OCI-LY7 (cell line): ENCODE results near the gene RCOR3. TPM values are rescaled to one million over a fixed set of nuclear protein-coding genes. Genes with fewer than 3 reads are reported as not detected.
"Not testable (repeated sequence)": the region's sequence is repeated elsewhere in the genome, so short reads cannot be mapped to it uniquely, and the experiment has no call there.

ENCODE experiments used
- BruUV-seq: library from RNA; stranded (reverse); fragments of 400-500 nt; replicated peaks from 2 replicates; lab custom pipeline; 2021; lab: Mats Ljungman, UMichigan
- CTCF ChIA-PET: fragments of 300-600 bp; sonication (Branson Sonifier 250); formaldehyde crosslinking; loops from one replicate; lab custom pipeline; 2022; ENCODE audit warnings: antibody characterized with exemption; ENCODE audit not compliant: unreplicated experiment; lab: Charles Lee
- POLR2A ChIA-PET: fragments of 300-600 bp; sonication (Branson Sonifier 250); formaldehyde crosslinking; loops from one replicate; lab custom pipeline; 2022; ENCODE audit warnings: antibody characterized with exemption; lab: Charles Lee
- DNase-seq: peaks from one replicate; pipeline ENCODE4 v3.0.0-alpha.2; 2015; ENCODE audit warnings: low spot score
- H2AFZ ChIP-seq: fragments of 200-600 bp; sonication (generic), shearing (Covaris generic); 2 replicates; pipeline ENCODE4 v1.6.1; 2014; ENCODE audit warnings: mild to moderate bottlenecking, antibody characterized with exemption, low read length, moderate library complexity
- H3K27ac ChIP-seq: fragments of 200-600 bp; sonication (generic); 2 replicates; pipeline ENCODE4 v1.5.1; 2014; ENCODE audit warnings: mixed run types, low read depth, mild to moderate bottlenecking, moderate library complexity, low read length, inconsistent platforms; ENCODE audit not compliant: poor library complexity, severe bottlenecking
- H3K36me3 ChIP-seq: fragments of 200-600 bp; sonication (generic); 2 replicates; pipeline ENCODE4 v1.6.1; 2014; ENCODE audit warnings: mild to moderate bottlenecking, antibody characterized with exemption, low read length, moderate library complexity, mixed read lengths; ENCODE audit not compliant: insufficient read depth
- H3K4me1 ChIP-seq: fragments of 200-600 bp; sonication (generic); 2 replicates; pipeline ENCODE4 v1.5.1; 2014; ENCODE audit warnings: mild to moderate bottlenecking, low read length; ENCODE audit not compliant: insufficient read depth, poor library complexity, severe bottlenecking
- H3K4me2 ChIP-seq: fragments of 200-600 bp; sonication (generic); 2 replicates; pipeline ENCODE4 v1.6.1; 2014; ENCODE audit warnings: mild to moderate bottlenecking, low read length
- H3K4me3 ChIP-seq: fragments of 200-600 bp; sonication (generic); 2 replicates; pipeline ENCODE4 v1.5.1; 2014; ENCODE audit warnings: mild to moderate bottlenecking, low read depth, low read length; ENCODE audit not compliant: poor library complexity, severe bottlenecking
- H3K79me2 ChIP-seq: fragments of 200-600 bp; sonication (generic); 2 replicates; pipeline ENCODE4 v1.6.1; 2016; ENCODE audit warnings: low read depth, mild to moderate bottlenecking, low read length, moderate library complexity, mixed read lengths; ENCODE audit not compliant: insufficient read depth
- H3K9me2 ChIP-seq: fragments of 200-600 bp; sonication (generic); 2 replicates; pipeline ENCODE4 v1.6.1; 2016; ENCODE audit warnings: mild to moderate bottlenecking, low read length, mixed read lengths; ENCODE audit not compliant: insufficient read depth
- H3K9me3 ChIP-seq: fragments of 200-600 bp; sonication (generic); 2 replicates; pipeline ENCODE4 v1.6.1; 2014; ENCODE audit warnings: mild to moderate bottlenecking, mixed run types, low read length, mixed read lengths
- H4K20me1 ChIP-seq: fragments of 200-600 bp; sonication (generic); 2 replicates; pipeline ENCODE4 v1.6.1; 2014; ENCODE audit warnings: mild to moderate bottlenecking, antibody characterized with exemption, low read length, moderate library complexity, mixed read lengths; ENCODE audit not compliant: insufficient read depth
- CTCF ChIP-seq: fragments of 200-600 bp; sonication (generic); conservative IDR thresholded peaks from 2 replicates; pipeline ENCODE4 v1.5.1; 2014; ENCODE audit warnings: mild to moderate bottlenecking, antibody characterized with exemption, low read length, moderate library complexity, mixed read lengths
- EZH2phosphoT487 ChIP-seq: fragments of 200-600 bp; sonication (generic); IDR thresholded peaks from 2 replicates; pipeline ENCODE4 v1.6.1; 2018; ENCODE audit warnings: low read depth, borderline replicate concordance, mild to moderate bottlenecking, mixed run types, antibody characterized with exemption, low read length, moderate library complexity, mixed read lengths
- intact Hi-C: fragments of 100-400 bp; cut with micrococcal nuclease; formaldehyde crosslinking; loops from one replicate; pipeline ENCODE4 v1.10.0; 2022; ENCODE audit not compliant: unreplicated experiment
- total RNA-seq, 2 experiments: library from RNA; depleted of rRNA in 1 of 2; stranded (reverse); fragments of >200 nt in 1 of 2; shearing (Covaris generic) in 1 of 2; gene quantifications; 2 replicates each; pipeline ENCODE4 v1.2.3, GENCODE V29; 2014 to 2022

Gene RCOR3
- total RNA-seq, 2 experiments from 2014 or later: 34.8 to 62.3 TPM

DNA sequence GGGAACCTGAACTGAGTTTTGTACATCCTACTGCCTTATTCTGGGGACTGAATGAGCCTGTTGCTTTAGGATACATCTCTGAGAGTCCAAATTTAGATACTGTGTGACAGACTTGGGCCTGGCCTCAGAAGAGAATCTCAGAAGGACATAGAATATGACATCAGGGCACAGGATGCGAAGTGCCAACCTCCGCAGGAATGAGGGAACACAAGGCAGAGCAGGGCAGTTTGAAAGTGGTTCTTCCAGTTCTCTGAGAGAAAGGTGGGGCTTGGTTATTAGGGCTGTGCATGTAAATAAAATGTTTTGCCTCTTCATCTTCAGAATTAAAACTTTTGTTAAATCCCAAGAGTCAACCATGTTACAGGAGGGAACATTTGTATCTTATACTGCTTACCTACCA, 90.6 kb downstream of the RCOR3 start:
- POLR2A ChIA-PET: interaction anchor here (0.6 to 1.8 kb wide), 4 partner anchors 21 to 76 kb away, joined by 3 to 4 read pairs (median 4); no protein-coding TSS in a partner anchor
- CTCF ChIA-PET: interaction anchor here (0.6 kb wide), 1 partner anchor 244 kb away, joined by 4 read pairs; no protein-coding TSS in a partner anchor
- intact Hi-C loops: no loop called here
- TF ChIP-seq EZH2phosphoT487 (no peak), CTCF (no peak)
- no TSS peak for BruUV-seq
- Histone ChIP-seq H3K4me1 (peaks cover 14% of the 10 kb centered on the region), H3K4me2 (no peak overlapping the region), H3K9me3 (peaks cover 10% of the 10 kb centered on the region; the same call in 1 of the 2 replicates), H3K36me3 (peaks cover 19% of the 10 kb centered on the region), H4K20me1 (no peaks in the 10 kb centered on the region), H2AFZ (no peak overlapping the region), H3K27ac (no peak overlapping the region), H3K4me3 (no peak overlapping the region), H3K79me2 (peaks cover 16% of the 10 kb centered on the region; the same call in 1 of the 2 replicates), H3K9me2 (no peaks in the 10 kb centered on the region)
- DNase-seq: no peak

DNA sequence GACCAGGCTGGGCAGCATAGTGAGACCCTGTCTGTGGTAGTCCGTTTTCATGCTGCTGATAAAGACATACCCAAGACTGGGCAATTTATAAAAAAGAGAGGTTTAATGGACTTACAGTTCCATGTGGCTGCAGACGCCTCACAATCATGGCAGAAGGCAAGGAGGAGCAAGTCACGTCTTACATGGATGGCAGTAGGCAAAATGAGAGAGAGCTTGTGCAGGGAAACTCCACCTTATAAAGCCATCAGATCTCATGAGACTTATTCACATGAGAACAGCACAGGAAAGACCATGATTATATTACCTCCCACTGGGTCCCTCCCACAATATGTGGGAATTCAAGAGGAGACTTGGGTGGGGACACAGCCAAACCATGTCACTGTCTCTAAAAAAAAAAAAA, 92.9 kb downstream of the RCOR3 start:
- H3K36me3 ChIP-seq: peaks cover 37% of the 10 kb centered on the region
- not testable (repeated sequence) for H3K27ac ChIP-seq, BruUV-seq, H3K4me3 ChIP-seq, H3K9me3 ChIP-seq, H4K20me1 ChIP-seq, H3K4me2 ChIP-seq, H3K9me2 ChIP-seq, DNase-seq, H2AFZ ChIP-seq, H3K79me2 ChIP-seq
- intact Hi-C loops: loop anchor here (2.0 kb wide), 1 partner anchor 17 kb away; no protein-coding TSS in a partner anchor
- CTCF ChIA-PET: interaction anchor here (1.2 kb wide), 1 partner anchor 12 kb away, joined by 4 read pairs; no protein-coding TSS in a partner anchor
- POLR2A ChIA-PET: interaction anchor here (0.7 kb wide), 1 partner anchor 262 kb away, joined by 7 read pairs; no protein-coding TSS in a partner anchor
- peaks cover 14% of the 10 kb centered on the region for H3K4me1 ChIP-seq

- H3K4me1 ChIP-seq: peaks cover 14% of the 10 kb centered on the region
- H3K79me2 ChIP-seq: peaks cover 8% of the 10 kb centered on the region; the same call in 1 of the 2 replicates
- no peaks in the 10 kb centered on the region for H3K9me2 ChIP-seq
- ChIA-PET POLR2A (interaction anchor here (0.7 kb wide), 1 partner anchor 263 kb away, joined by 7 read pairs; no protein-coding TSS in a partner anchor), CTCF (interaction anchor here (1.2 kb wide), 1 partner anchor 13 kb away, joined by 4 read pairs; no protein-coding TSS in a partner anchor)
- intact Hi-C loops: loop anchor here (2.0 kb wide), 1 partner anchor 18 kb away; no protein-coding TSS in a partner anchor
- H3K36me3 ChIP-seq: peaks cover 41% of the 10 kb centered on the region
- TF ChIP-seq EZH2phosphoT487 (no peak), CTCF (no peak)
- DNase-seq: no peak
- H3K27ac ChIP-seq: no peak overlapping the region
- no peak overlapping the region for H2AFZ ChIP-seq
- peaks cover 10% of the 10 kb centered on the region; the same call in 1 of the 2 replicates for H3K9me3 ChIP-seq
- H3K4me2 ChIP-seq: no peak overlapping the region
- no TSS peak for BruUV-seq
- no peaks in the 10 kb centered on the region for H4K20me1 ChIP-seq
- no peak overlapping the region for H3K4me3 ChIP-seq
Observed at GRCh38 chr1:211352465-211352864, 93.3 kb downstream of the RCOR3 start.
